ENCODE data around the gene RYR2.

The RYR2 gene

DNA sequence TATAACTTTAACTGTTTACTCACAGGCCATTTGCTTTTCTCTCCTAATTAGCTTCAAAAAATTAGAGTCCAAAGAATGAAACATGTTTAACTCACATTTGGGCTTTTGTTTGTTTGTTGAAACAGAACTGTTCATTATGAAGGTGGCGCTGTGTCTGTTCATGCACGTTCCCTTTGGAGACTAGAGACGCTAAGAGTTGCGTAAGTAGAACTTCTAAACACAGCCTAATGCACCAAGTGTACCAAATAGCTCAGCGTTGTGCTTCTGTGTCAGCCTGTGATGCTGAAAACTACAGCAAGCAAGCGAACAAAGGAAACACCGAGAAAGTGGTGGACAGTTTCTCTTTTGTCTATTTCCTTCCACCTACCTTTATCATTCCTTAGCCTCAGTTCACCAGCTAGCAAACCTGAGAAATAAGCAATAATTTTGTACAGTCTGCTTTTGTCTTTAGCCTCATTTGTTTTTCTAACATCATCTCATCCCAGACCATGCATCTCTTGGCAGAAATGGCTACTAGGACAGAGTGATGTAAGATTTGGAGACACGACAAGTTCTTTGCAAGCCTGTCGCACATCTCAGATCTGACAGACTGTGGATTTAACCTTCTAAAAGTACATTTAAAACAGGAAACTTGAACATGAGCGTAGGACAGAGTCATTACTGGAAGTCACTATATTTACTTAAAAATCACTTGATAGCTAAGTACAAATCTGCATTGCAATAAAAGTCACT is 375.1 kb downstream of the RYR2 start:
- CTCF ChIA-PET = no interaction called here
- DNase-seq (ENCODE audit: extremely low spot score) = no peak

DNA sequence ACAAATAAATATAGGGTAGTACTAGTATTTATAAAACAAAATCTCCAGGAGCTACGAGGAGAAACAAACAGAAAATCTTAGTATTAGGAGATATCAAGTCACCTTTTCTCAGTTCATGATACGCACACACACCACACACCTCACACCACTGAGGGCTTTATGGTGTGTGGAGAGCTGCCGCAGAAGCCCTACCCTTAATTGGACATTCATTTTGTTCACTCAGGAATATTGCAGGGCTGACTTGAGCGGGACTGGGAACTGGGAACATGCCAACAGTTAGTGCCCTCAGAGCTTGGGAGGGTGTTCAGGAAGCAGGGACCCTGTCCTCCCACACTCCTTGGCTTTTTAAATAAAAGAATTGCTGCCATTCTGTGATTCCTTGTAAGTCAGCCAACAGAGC is 386.8 kb downstream of the RYR2 start:
- DNase-seq (ENCODE audit: extremely low spot score) = no peak
- CTCF ChIA-PET = no interaction called here
- TF ChIP-seq FOXM1 (IDR thresholded peaks at IDR 0.05; ENCODE audit: borderline replicate concordance) (no peak), SP1 (IDR thresholded peaks at IDR 0.05) (no peak), HDGF (IDR thresholded peaks at IDR 0.05; ENCODE audit: borderline replicate concordance) (no peak), NFRKB (IDR thresholded peaks at IDR 0.05) (no peak), L3MBTL2 (conservative IDR thresholded peaks at IDR 0.05) (no peak), SUZ12 (IDR thresholded peaks at IDR 0.05) (no peak), ZNF384 (IDR thresholded peaks at IDR 0.05) (no peak), TARDBP (IDR thresholded peaks at IDR 0.05) (no peak), LEF1 (IDR thresholded peaks at IDR 0.05; ENCODE audit: borderline replicate concordance) (no peak), FOXK2 (IDR thresholded peaks at IDR 0.05) (no peak), ARNT (IDR thresholded peaks at IDR 0.05) (no peak), ELF4 (IDR thresholded peaks at IDR 0.05) (no peak), FOXA1 (IDR thresholded peaks at IDR 0.05) (no peak), BHLHE40 (IDR thresholded peaks at IDR 0.05; ENCODE audit: borderline replicate concordance) (no peak), CTBP1 (IDR thresholded peaks at IDR 0.05; ENCODE audit: borderline replicate concordance) (no peak)
- TF ChIP-seq, protein P1, sequence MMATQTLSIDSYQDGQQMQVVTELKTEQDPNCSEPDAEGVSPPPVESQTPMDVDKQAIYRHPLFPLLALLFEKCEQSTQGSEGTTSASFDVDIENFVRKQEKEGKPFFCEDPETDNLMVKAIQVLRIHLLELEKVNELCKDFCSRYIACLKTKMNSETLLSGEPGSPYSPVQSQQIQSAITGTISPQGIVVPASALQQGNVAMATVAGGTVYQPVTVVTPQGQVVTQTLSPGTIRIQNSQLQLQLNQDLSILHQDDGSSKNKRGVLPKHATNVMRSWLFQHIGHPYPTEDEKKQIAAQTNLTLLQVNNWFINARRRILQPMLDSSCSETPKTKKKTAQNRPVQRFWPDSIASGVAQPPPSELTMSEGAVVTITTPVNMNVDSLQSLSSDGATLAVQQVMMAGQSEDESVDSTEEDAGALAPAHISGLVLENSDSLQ (IDR thresholded peaks at IDR 0.05) = no peak
- POLR2A ChIA-PET = no interaction called here

More for the DNA sequence above, 375.1 kb downstream of the RYR2 start:
- TF ChIP-seq FOXA1 (IDR thresholded peaks at IDR 0.05) = no peak
- no peak for TF ChIP-seq HDGF (IDR thresholded peaks at IDR 0.05; ENCODE audit: borderline replicate concordance)
- TF ChIP-seq ARNT (IDR thresholded peaks at IDR 0.05) = no peak
- no peak for TF ChIP-seq FOXK2 (IDR thresholded peaks at IDR 0.05)
- no peak for TF ChIP-seq ELF4 (IDR thresholded peaks at IDR 0.05)
- POLR2A ChIA-PET = no interaction called here

DNA sequence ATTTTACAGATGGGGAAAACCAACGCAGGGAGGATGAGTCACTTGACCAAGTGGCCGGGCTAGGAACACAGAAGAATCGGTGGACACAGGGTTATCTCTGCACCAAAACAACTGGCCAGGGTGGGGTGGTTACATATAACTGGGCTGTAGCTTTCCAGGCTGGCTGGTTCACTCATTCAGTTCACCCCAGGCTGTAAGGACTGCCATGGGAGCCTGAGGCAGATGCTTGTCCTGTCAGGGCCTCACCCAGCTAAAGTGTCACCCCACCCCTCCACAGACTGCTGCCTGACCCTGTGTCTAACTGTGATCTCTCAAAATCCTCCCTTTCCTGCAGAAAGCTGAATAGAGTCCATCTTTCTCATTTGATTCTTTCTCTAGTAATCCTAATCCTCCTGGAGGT is 387.3 kb downstream of the RYR2 start:
- no peak for DNase-seq (ENCODE audit: extremely low spot score)
- ChIA-PET CTCF (no interaction called here), POLR2A (no interaction called here)
- TF ChIP-seq NFRKB (IDR thresholded peaks at IDR 0.05) = no peak
- no peak for TF ChIP-seq FOXM1 (IDR thresholded peaks at IDR 0.05; ENCODE audit: borderline replicate concordance)
- TF ChIP-seq LEF1 (IDR thresholded peaks at IDR 0.05; ENCODE audit: borderline replicate concordance) = no peak
- no peak for TF ChIP-seq FOXK2 (IDR thresholded peaks at IDR 0.05)
- no peak for TF ChIP-seq ELF4 (IDR thresholded peaks at IDR 0.05)
- no peak for TF ChIP-seq CTBP1 (IDR thresholded peaks at IDR 0.05; ENCODE audit: borderline replicate concordance)

DNA sequence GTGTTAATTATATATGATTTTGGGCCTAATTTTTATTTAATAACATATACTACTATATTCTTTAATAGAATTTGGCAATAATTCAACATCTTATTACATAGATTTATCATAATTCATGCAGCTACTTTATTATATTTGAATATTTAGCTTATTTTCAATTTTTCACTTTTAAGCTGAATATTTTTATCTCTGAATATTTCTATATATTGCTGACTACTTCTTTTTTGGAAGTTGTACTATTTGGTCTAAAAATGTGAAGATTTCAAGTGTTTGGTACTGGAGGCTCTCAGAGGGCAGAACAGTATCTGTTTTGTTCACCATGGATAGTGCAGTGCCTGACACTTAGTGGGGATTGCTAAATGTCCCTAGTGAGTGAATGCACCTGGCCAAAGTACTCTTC is 389.5 kb downstream of the RYR2 start:
- TF ChIP-seq LEF1 (IDR thresholded peaks at IDR 0.05; ENCODE audit: borderline replicate concordance) (no peak), ZNF384 (IDR thresholded peaks at IDR 0.05) (no peak), FOXA1 (IDR thresholded peaks at IDR 0.05) (no peak), SUZ12 (IDR thresholded peaks at IDR 0.05) (no peak), CTBP1 (IDR thresholded peaks at IDR 0.05; ENCODE audit: borderline replicate concordance) (no peak), FOXK2 (IDR thresholded peaks at IDR 0.05) (no peak), FOXM1 (IDR thresholded peaks at IDR 0.05; ENCODE audit: borderline replicate concordance) (no peak), ARNT (IDR thresholded peaks at IDR 0.05) (no peak), SP1 (IDR thresholded peaks at IDR 0.05) (no peak), NFRKB (IDR thresholded peaks at IDR 0.05) (no peak), L3MBTL2 (conservative IDR thresholded peaks at IDR 0.05) (no peak), ELF4 (IDR thresholded peaks at IDR 0.05) (no peak), HDGF (IDR thresholded peaks at IDR 0.05; ENCODE audit: borderline replicate concordance) (no peak), TARDBP (IDR thresholded peaks at IDR 0.05) (no peak), BHLHE40 (IDR thresholded peaks at IDR 0.05; ENCODE audit: borderline replicate concordance) (no peak)
- TF ChIP-seq, protein P1 (IDR thresholded peaks at IDR 0.05) = no peak
- ChIA-PET POLR2A (no interaction called here), CTCF (no interaction called here)
- DNase-seq (ENCODE audit: extremely low spot score) = no peak

DNA sequence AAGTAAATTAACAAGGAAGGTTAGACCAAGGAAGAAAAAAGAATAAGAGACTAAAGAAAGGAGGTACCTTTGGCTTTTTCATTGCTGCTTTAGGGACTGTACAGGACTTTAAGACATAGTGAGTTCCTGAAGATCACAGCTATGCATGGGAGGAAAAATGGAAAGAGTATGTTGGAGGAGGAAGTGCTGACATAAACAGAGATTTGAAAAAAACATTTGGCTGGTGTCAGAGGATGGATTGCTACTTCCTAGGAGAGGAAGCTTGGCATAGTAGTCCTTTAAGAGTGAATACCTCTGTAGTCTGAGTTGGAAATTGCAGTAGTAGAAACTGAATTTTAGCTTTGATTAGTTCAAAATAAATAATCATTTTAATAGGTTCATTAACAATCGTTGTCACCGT is 398.4 kb downstream of the RYR2 start:
- ChIA-PET CTCF (no interaction called here), POLR2A (no interaction called here)
- DNase-seq (ENCODE audit: extremely low spot score) = no peak
- no peak for TF ChIP-seq LEF1 (IDR thresholded peaks at IDR 0.05; ENCODE audit: borderline replicate concordance)
- TF ChIP-seq, protein P1 (IDR thresholded peaks at IDR 0.05) = no peak
- no peak for TF ChIP-seq L3MBTL2 (conservative IDR thresholded peaks at IDR 0.05)
- TF ChIP-seq TARDBP (IDR thresholded peaks at IDR 0.05) = no peak
- TF ChIP-seq ELF4 (IDR thresholded peaks at IDR 0.05) = no peak
- no peak for TF ChIP-seq ZNF384 (IDR thresholded peaks at IDR 0.05)
- TF ChIP-seq SP1 (IDR thresholded peaks at IDR 0.05) = no peak
- TF ChIP-seq FOXM1 (IDR thresholded peaks at IDR 0.05; ENCODE audit: borderline replicate concordance) = no peak
- no peak for TF ChIP-seq NFRKB (IDR thresholded peaks at IDR 0.05)
- TF ChIP-seq SUZ12 (IDR thresholded peaks at IDR 0.05) = no peak

DNA sequence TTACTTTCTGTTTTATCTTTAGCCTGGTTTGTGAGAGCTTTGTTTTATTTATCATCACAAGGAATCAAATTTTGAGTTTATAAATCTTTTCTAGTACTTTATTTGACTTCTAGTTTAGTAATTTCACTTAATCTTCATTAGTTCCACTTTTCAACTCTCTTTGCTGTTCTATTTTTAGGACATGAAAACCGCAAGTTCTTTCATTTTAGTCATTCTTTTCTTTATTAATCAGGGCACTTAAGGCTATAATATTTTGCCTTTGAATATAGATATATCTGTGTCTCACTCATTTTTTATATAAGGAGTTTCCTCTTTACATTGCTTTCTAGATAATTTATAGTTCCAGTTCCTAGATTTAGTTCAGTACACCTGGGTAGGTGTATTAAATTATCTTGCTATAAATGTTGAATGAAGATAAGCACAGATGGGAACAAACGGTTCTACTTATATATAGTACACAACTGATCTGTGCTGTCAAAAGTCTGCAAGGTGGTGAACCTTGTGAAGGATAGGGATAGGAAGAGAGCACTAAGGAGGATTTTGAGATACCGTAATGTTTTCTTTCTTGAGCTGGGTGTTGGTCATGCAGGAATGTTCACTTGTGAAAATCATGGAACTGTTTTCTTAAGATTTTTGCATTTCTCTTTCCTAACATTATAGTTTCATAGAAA is 402.3 kb downstream of the RYR2 start:
- CTCF ChIA-PET = no interaction called here
- TF ChIP-seq NFRKB (IDR thresholded peaks at IDR 0.05) = no peak
- TF ChIP-seq FOXA1 (IDR thresholded peaks at IDR 0.05) = no peak
- no peak for TF ChIP-seq FOXK2 (IDR thresholded peaks at IDR 0.05)
- no peak for TF ChIP-seq CTBP1 (IDR thresholded peaks at IDR 0.05; ENCODE audit: borderline replicate concordance)
- no peak for TF ChIP-seq L3MBTL2 (conservative IDR thresholded peaks at IDR 0.05)
- no peak for TF ChIP-seq TARDBP (IDR thresholded peaks at IDR 0.05)
- TF ChIP-seq FOXM1 (IDR thresholded peaks at IDR 0.05; ENCODE audit: borderline replicate concordance) = no peak
- no peak for TF ChIP-seq ZNF384 (IDR thresholded peaks at IDR 0.05)
- TF ChIP-seq BHLHE40 (IDR thresholded peaks at IDR 0.05; ENCODE audit: borderline replicate concordance) = no peak
- DNase-seq (ENCODE audit: extremely low spot score) = no peak
- POLR2A ChIA-PET = no interaction called here

Data from HEK293T (cell line).